Left lung (tissue), 10 donors: Measurements from ENCODE around the gene KCTD12. TPM values are rescaled to one million over a fixed set of nuclear protein-coding genes. Genes with fewer than 3 reads are reported as not detected.
"Not testable (repeated sequence)": the region's sequence is repeated elsewhere in the genome, so short reads cannot be mapped to it uniquely, and the experiment has no call there.

Experiments used
- ATAC-seq: fragments of 200-7000 bp; cut with Tn5 transposase; one replicate; pipeline ENCODE4 v1.9.1; 2020; ENCODE audit warnings: moderate library complexity
- DNase-seq, 4 donors: peaks; one replicate each; pipeline ENCODE4 v3.0.0-alpha.2; 2013 to 2020
- H3K27ac ChIP-seq, 2 donors: fragments of 200-600 bp; sonication (generic) in 1 of 2; one replicate each; pipeline versions ENCODE4 v1.5.0 to v1.8.0; 2020 to 2021
- H3K27me3 ChIP-seq, 2 donors: fragments of 200-600 bp; sonication (generic) in 1 of 2; one replicate each; pipeline versions ENCODE4 v1.5.0 to v1.8.0; 2020 to 2021
- H3K36me3 ChIP-seq, 2 donors: fragments of 200-600 bp; sonication (generic) in 1 of 2; one replicate each; pipeline versions ENCODE4 v1.5.0 to v1.8.0; 2020 to 2021
- H3K4me1 ChIP-seq, 2 donors: fragments of 200-600 bp; one replicate each; pipeline ENCODE4 v1.8.0; 2021
- H3K4me3 ChIP-seq, 2 donors: fragments of 200-600 bp; sonication (generic) in 1 of 2; one replicate each; pipeline versions ENCODE4 v1.5.0 to v1.8.0; 2020 to 2021; ENCODE audit warnings: mild to moderate bottlenecking in 1 of 2
- H3K9me3 ChIP-seq, 2 donors: fragments of 200-600 bp; sonication (generic) in 1 of 2; one replicate each; pipeline versions ENCODE4 v1.5.0 to v1.8.0; 2020 to 2021
- intact Hi-C, 2 donors: fragments of 100-400 bp; cut with DNase I; formaldehyde crosslinking; loops; one replicate each; pipeline versions ENCODE4 v1.11.2 to v1.14.2; 2022
- polyA plus RNA-seq, 6 donors: library from polyadenylated mRNA; unstranded; fragments of 120-200 nt; gene quantifications; one replicate each; pipeline ENCODE4 v1.2.1, GENCODE V29; 2013; ENCODE audit not compliant: insufficient read length in 6 of 6
- total RNA-seq, 2 donors: library from RNA; stranded (reverse); fragmentation: NEBNext Ultra II Directional; extraction: Animal tissue kit (Norgen Biotek cat#: 25700); gene quantifications; one replicate each; pipeline ENCODE4 v1.2.1, GENCODE V29; 2021
- TF ChIP-seq, protein P1 (sequence below), 2 donors: fragments of 200-600 bp; sonication (generic) in 1 of 2; IDR thresholded peaks; one replicate each; pipeline versions ENCODE4 v1.5.0 to v1.8.0; 2021; ENCODE audit warnings: antibody characterized with exemption in 2 of 2
- donor health status: DM: no; HTN: yes; CAD: no.
- donor health status: DM: no; HTN: no; CAD: no.

KCTD12 gene
- total and polyA plus RNA-seq, 8 donors, result 153 to 234 (median 180) TPM

DNA sequence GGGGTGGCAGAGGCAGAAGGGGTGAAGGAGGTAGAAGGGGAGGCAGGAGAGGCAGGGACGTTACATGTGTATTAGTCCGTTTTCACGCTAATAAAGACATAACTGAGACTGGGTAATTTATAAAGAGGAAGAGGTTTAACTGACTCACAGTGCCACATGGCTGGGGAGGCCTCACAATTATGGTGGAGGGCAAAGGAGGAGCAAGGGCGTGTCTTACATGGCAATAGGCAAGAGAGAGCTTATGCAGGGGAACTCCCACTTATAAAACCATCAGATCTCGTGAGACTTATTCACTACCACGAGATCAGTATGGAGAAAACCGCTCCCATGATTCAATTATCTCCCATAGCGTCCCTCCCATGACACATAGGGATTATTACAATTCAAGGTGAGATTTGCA lies 43.1 kb upstream of the KCTD12 start:
- Histone ChIP-seq H3K4me3 (no peak overlapping the region), H3K9me3 (peaks cover 0 to 4% of the 10 kb centered on the region in 2 donors), H3K4me1 (no peaks in the 10 kb centered on the region), H3K36me3 (no peaks in the 10 kb centered on the region), H3K27ac (no peak overlapping the region), H3K27me3 (no peaks in the 10 kb centered on the region)
- intact Hi-C loops, result no loop called here
- ATAC-seq, result no peak
- DNase-seq, result no peak
- TF ChIP-seq, protein P1, sequence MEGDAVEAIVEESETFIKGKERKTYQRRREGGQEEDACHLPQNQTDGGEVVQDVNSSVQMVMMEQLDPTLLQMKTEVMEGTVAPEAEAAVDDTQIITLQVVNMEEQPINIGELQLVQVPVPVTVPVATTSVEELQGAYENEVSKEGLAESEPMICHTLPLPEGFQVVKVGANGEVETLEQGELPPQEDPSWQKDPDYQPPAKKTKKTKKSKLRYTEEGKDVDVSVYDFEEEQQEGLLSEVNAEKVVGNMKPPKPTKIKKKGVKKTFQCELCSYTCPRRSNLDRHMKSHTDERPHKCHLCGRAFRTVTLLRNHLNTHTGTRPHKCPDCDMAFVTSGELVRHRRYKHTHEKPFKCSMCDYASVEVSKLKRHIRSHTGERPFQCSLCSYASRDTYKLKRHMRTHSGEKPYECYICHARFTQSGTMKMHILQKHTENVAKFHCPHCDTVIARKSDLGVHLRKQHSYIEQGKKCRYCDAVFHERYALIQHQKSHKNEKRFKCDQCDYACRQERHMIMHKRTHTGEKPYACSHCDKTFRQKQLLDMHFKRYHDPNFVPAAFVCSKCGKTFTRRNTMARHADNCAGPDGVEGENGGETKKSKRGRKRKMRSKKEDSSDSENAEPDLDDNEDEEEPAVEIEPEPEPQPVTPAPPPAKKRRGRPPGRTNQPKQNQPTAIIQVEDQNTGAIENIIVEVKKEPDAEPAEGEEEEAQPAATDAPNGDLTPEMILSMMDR (IDR thresholded peaks at IDR 0.05), result no peak

DNA sequence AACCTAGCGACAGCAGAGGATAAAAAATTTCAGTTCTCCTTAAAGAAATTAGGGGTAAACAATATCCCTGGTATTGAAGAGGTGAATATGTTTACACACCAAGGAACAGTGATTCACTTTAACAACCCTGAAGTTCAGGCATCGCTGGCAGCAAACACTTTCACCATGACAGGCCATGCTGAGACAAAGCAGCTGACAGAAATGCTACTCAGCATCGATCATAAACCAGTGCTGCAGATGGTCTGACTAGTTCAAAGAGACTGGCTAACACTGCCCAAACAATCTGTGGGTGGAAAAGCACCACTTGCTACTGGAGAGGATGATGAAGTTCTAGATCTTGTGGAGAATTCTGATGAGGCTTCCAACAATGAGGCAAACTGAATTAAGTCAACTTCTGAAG lies 42.3 kb upstream of the KCTD12 start:
- no peak for ATAC-seq
- TF ChIP-seq, protein P1 (IDR thresholded peaks at IDR 0.05), result no peak
- no peaks in the 10 kb centered on the region for H3K36me3 ChIP-seq

DNA sequence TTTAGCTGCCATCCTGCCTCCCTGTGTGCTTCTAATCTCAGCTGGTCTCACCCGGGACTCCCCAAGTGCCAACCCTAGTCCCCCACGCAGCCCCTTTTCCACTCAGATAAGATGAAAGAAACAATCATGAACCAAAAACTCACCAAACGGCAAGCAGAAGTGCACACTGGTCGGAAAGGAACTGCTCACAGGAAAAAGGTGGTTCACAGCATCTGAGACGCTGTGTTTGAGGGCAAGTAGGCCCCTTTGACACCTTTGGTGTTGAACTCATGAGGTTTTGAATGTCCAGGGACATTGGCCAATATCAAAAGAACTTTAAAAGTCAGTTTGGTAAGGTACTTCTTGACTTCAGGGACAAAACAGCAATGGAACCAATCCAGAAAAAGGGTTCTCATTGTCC lies 41.8 kb upstream of the KCTD12 start:
- DNase-seq (no peak), ATAC-seq (no peak)
- Histone ChIP-seq H3K27me3 (no peaks in the 10 kb centered on the region), H3K4me3 (no peak overlapping the region), H3K36me3 (no peaks in the 10 kb centered on the region), H3K4me1 (no peaks in the 10 kb centered on the region), H3K27ac (no peak overlapping the region), H3K9me3 (peaks cover 0 to 4% of the 10 kb centered on the region in 2 donors)
- TF ChIP-seq, protein P1 (IDR thresholded peaks at IDR 0.05), result no peak
- intact Hi-C loops, result no loop called here

More for the DNA sequence above, 42.3 kb upstream of the KCTD12 start:
- Histone ChIP-seq H3K9me3 (peaks cover 0 to 4% of the 10 kb centered on the region in 2 donors), H3K4me1 (no peaks in the 10 kb centered on the region), H3K4me3 (no peak overlapping the region), H3K27ac (no peak overlapping the region), H3K27me3 (no peaks in the 10 kb centered on the region)
- no peak for DNase-seq
- intact Hi-C loops, result no loop called here

- TF ChIP-seq, protein P1 (IDR thresholded peaks at IDR 0.05), result no peak
- Histone ChIP-seq H3K36me3 (no peaks in the 10 kb centered on the region), H3K27ac (no peak overlapping the region), H3K9me3 (no peaks in the 10 kb centered on the region), H3K27me3 (no peaks in the 10 kb centered on the region), H3K4me1 (no peaks in the 10 kb centered on the region), H3K4me3 (no peak overlapping the region)
- intact Hi-C loops, result no loop called here
- DNase-seq (no peak), ATAC-seq (no peak)
Observed at GRCh38 chr13:76925115-76925514, 38.9 kb upstream of the KCTD12 start.

DNA sequence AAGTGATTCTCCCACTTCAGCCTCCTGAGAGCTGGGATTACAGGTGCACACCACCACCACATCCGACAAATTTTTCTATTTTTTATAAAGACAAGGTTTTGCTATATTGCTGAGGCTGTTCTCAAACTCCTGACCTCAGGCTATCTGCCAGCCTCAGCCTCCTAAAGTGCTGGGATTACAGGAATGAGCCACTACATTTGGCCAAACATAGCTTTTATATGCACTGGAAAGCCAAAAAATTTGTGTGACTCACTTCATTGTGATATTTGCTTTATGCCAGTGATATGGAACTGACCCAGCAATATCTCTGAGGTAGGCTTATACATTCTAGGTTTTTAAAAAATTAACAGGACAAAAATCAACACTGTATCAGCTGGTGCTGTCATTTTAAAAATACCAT lies 35.3 kb upstream of the KCTD12 start:
- H3K4me3 ChIP-seq, result no peak overlapping the region
- no peaks in the 10 kb centered on the region for H3K27me3 ChIP-seq
- DNase-seq (no peak), ATAC-seq (no peak)
- intact Hi-C loops, result no loop called here
- no peak overlapping the region for H3K27ac ChIP-seq
- TF ChIP-seq, protein P1 (IDR thresholded peaks at IDR 0.05), result no peak
- no peaks in the 10 kb centered on the region for H3K4me1 ChIP-seq
- no peaks in the 10 kb centered on the region for H3K9me3 ChIP-seq
- no peaks in the 10 kb centered on the region for H3K36me3 ChIP-seq

- DNase-seq, H3K36me3 ChIP-seq, H3K27ac ChIP-seq, H3K9me3 ChIP-seq, H3K4me1 ChIP-seq, intact Hi-C loops, H3K27me3 ChIP-seq, H3K4me3 ChIP-seq: not testable (repeated sequence)
- ATAC-seq, result peak; percentile 78
Observed at GRCh38 chr13:76917755-76918481, 31.7 kb upstream of the KCTD12 start.
